GM19467 (cell line): Measurements from ENCODE around the gene UBL7.

Source experiments
- ATAC-seq: cut with Tn5 transposase; IDR thresholded peaks from one replicate; pipeline ENCODE4 v1.9.1; 2021; ENCODE audit warnings: mild to moderate bottlenecking, moderate library complexity; ENCODE audit not compliant: unreplicated experiment

UBL7 gene

GRCh38 chr15:74424901-74425528 lies 35.9 kb downstream of the UBL7 start:
- ATAC-seq, result no peak

- no peak for ATAC-seq
These were observed 37.3 kb downstream of the UBL7 start for GRCh38 chr15:74423431-74424257.

GRCh38 chr15:74422652-74423430 lies 38.1 kb downstream of the UBL7 start:
- no peak for ATAC-seq

GRCh38 chr15:74422265-74422651 lies 38.7 kb downstream of the UBL7 start:
- no peak for ATAC-seq

GRCh38 chr15:74421302-74422245 lies 39.4 kb downstream of the UBL7 start:
- no peak for ATAC-seq

- ATAC-seq, result no peak
These were observed 40.6 kb downstream of the UBL7 start for GRCh38 chr15:74420193-74420905.

GRCh38 chr15:74419432-74419831 lies 41.5 kb downstream of the UBL7 start:
- ATAC-seq, result no peak

- ATAC-seq, result no peak
These were observed 42.2 kb downstream of the UBL7 start for GRCh38 chr15:74418575-74419338.

- no peak for ATAC-seq
These were observed 43.3 kb downstream of the UBL7 start for GRCh38 chr15:74417670-74418069.

- no peak for ATAC-seq
These were observed 43.7 kb downstream of the UBL7 start for GRCh38 chr15:74417225-74417624.

- ATAC-seq, result no peak
These were observed 44.7 kb downstream of the UBL7 start for GRCh38 chr15:74415966-74416916.

GRCh38 chr15:74414603-74415338 lies 46.2 kb downstream of the UBL7 start:
- ATAC-seq, result no peak

- ATAC-seq, result no peak
These were observed 46.8 kb downstream of the UBL7 start for GRCh38 chr15:74414081-74414580.

GRCh38 chr15:74413350-74414080 lies 47.4 kb downstream of the UBL7 start:
- no peak for ATAC-seq

GRCh38 chr15:74412159-74412558 lies 48.8 kb downstream of the UBL7 start:
- ATAC-seq, result no peak

- no peak for ATAC-seq
These were observed 49.3 kb downstream of the UBL7 start for GRCh38 chr15:74411686-74412085.

GRCh38 chr15:74410502-74410901 lies 50.5 kb downstream of the UBL7 start:
- no peak for ATAC-seq
